Cortex of kidney (tissue), 1 donor: ENCODE results near the gene SGCD.
"Not testable (repeated sequence)": the region's sequence is repeated elsewhere in the genome, so short reads cannot be mapped to it uniquely, and the experiment has no call there.

Experiments used
- DNase-seq: peaks from one replicate; lab custom pipeline; 2025; lab: John Stamatoyannopoulos, UW

The SGCD gene

GRCh38 chr5:156628421-156628820, 301.5 kb downstream of the SGCD start:
- DNase-seq, result no peak

- DNase-seq, result no peak
These were observed 304.0 kb downstream of the SGCD start for GRCh38 chr5:156631005-156631404.

DNA sequence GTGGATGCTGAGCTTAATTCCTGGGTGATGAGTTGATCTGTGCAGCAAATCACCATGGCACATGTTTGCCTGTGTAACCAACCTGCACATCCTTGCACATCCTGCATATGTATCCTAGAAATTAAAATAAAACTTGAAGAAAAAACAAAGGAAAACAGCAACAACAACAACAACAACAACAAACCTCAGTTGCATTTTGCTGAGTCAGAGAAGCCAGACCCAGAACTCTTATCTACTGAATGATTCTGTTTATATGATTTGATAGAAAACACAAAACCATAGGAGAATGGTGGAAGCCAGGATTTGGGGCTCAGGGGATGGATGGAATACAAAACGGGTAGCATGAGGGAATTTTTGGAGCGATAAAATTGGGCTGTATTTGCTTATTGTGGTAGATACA, 307.3 kb downstream of the SGCD start:
- DNase-seq, result no peak

GRCh38 chr5:156640691-156641241, 313.8 kb downstream of the SGCD start:
- DNase-seq, result no peak

- DNase-seq, result no peak
These were observed 314.7 kb downstream of the SGCD start for GRCh38 chr5:156641686-156642085.

GRCh38 chr5:156647034-156647451, 320.1 kb downstream of the SGCD start:
- DNase-seq, result no peak

GRCh38 chr5:156654444-156654843, 327.5 kb downstream of the SGCD start:
- DNase-seq, result no peak

- DNase-seq, result no peak
These were observed 328.8 kb downstream of the SGCD start for GRCh38 chr5:156655732-156656131.

GRCh38 chr5:156664832-156665231, 337.9 kb downstream of the SGCD start:
- DNase-seq, result not testable (repeated sequence)

DNA sequence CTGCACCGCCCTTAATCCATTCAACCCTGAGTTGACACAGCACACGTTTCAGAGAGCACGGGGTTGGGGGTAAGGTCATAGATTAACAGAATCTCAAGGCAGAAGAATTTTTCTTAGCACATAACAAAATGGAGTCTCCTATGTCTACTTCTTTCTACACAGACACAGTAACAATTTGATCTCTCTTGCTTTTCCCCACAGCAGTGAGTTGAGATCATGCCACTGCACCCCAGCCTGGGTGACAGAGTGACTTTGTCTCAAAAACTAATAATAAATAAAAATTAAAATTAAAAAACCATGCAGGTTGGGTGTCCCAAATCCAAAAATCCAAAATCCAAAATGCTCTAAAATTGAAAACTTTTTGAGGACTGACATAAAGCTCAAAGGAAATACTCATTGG, 339.7 kb downstream of the SGCD start:
- DNase-seq, result not testable (repeated sequence)

GRCh38 chr5:156667616-156668015, 340.7 kb downstream of the SGCD start:
- no peak for DNase-seq

- no peak for DNase-seq
These were observed 342.5 kb downstream of the SGCD start for GRCh38 chr5:156669416-156669815.

GRCh38 chr5:156670615-156671014, 343.7 kb downstream of the SGCD start:
- no peak for DNase-seq

DNA sequence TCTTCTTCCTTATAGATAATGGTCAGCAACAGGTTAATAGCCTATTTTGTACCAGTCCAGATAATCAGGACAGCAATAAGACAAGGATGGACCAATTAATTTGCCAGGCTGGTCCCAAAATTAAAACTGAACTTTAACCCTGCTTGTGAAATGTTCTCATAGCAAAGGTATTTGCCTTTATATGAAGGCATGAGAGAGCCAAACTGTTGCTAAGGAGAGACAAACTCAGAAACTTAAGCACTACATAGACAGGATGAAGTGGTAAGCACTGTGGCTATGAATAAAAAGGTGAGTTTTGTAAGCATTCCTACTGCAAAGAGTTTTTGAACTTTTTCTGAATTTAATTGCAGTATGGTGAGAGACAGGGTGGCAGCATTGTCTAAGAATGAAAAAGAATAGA, 348.4 kb downstream of the SGCD start:
- no peak for DNase-seq

DNA sequence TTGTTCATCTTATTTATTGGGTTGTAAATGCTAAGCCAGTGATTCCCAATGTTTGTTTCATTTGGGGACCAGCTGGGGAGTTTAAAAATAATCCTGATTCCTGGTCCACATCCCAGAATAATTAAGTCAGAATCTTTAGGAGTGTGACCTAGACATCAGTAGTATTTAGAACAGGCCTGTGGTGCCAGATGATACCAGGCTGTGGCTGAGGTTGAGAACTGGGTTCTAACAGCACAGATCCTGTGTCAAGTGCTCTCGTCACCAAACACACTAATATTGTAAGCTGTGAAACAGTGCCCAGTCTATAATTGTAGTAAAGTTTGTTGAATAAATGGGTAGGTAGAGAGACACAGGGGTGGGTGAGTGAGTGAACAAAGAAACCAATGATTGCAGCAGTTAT, 351.0 kb downstream of the SGCD start:
- DNase-seq, result no peak

- no peak for DNase-seq
These were observed 351.5 kb downstream of the SGCD start for GRCh38 chr5:156678484-156678883.

DNA sequence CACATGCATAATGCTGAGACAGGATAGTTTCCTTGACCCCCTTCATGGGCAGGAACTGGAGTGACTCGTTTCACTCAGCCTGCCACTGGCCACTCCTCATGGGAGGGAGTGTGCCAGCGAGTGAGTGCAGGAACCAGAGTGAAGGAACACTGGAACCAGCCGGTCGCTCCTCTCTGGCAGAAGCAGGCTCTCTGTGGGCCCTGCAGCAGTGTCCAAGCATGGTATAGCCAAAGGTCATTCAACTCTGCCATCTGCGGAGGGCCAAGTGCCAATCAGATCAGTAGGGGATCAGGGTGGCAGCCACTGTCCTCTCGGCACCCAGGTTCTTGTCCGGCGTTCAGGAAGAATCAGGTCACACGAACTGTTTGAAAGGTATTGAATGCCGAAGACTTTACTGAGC, 353.9 kb downstream of the SGCD start:
- DNase-seq, result no peak

GRCh38 chr5:156681265-156681664, 354.3 kb downstream of the SGCD start:
- DNase-seq, result no peak

DNA sequence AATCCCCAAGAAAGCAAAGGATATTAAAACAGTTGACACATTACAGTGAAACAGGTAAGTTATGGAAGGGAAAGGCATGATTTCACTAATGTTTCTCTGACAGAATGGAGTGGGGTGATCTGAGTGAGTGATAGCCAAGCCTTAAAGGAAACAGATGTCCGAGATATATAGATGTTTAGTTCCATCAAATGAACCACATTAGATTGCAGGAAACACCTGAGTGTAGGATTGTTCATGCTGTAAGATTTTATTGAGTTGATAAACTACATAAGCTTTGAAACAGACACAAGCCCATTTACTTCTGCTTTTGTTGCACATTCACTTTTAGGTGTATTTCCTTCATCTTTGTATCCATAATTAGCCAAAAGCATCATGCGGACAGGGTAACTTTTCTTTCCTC, 356.0 kb downstream of the SGCD start:
- no peak for DNase-seq

DNA sequence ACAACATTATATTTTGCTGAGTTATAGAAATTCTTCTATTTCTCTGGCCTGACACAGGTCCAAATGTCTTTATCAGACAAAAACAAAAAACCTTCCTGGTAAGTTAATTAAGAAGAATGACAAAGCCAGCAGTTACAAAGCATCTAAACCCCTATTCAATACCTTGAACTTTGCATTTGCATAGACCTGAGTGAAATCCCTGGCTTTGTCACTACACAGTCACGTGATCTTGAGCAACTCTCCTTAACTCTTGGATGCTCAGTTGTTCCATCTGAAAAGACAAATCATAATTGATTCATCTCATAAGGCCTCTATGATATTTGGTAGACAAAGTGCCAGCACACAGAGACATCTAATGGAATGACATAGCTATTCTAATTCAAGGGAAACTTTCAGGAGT, 356.5 kb downstream of the SGCD start:
- DNase-seq, result no peak

GRCh38 chr5:156684216-156684615, 357.3 kb downstream of the SGCD start:
- no peak for DNase-seq

GRCh38 chr5:156685481-156685880, 358.5 kb downstream of the SGCD start:
- DNase-seq, result no peak

DNA sequence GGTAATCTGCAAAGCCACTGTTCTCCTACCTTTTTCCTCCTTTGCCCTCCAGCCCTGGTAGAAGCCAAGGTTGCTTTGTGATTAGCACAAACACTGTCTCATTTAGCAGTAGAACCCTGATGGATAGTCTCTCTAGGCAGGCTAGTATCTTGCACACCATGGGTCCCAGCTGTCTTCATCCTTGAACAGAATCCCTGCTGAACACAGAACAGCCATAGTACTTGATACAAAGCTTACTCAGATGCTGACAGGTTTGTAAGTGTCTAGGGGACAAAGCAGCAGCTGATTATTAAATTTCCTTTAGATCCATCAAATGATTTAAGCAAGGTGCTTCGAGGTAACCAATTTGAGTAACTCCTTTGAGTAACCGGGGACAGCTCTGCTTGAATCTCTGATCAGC, 359.4 kb downstream of the SGCD start:
- no peak for DNase-seq

DNA sequence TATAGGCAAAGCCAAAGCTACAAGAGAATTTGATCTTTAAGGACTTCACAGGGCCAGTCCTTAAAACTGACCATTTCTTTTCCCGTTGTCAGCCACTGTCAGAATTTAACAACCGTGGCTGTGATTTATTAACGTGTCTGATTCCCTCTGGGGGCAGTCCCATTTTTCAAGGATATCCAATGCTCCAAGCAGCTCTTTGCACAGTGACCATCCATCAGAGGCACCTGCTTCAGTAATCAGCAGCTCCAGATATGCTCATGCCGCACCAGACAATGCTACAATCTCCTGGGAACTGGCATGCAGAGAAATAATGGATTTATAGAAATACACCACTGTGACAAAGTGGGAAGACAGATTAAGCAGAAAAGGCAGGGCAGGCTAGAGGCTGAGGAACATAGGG, 359.8 kb downstream of the SGCD start:
- DNase-seq, result no peak

DNA sequence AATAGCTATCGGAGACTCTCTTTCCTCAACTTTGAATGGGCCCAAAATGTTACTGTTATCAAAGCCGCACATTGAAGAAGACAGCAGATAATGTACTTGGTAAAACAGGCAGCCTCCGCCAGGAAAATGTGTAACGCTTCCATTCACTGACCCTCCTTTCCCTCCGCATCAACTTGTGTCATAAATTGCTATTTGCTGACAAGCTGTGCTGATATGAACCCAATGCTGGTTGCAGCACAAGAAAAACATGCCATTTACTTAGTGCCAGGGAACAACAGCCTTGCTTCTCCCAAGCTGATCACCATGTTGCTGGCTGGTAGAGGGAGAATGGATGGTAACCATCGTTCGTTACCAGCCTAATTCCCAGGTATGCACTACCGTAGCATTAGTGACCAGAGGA, 360.6 kb downstream of the SGCD start:
- DNase-seq, result no peak
